Upper lobe of left lung (tissue), 6 donors: ENCODE results near the gene SLX4IP. TPM values are rescaled to one million over a fixed set of nuclear protein-coding genes. Genes with fewer than 3 reads are reported as not detected.
A peak's percentile ranks its signal among the peaks of the same experiment; 100 is the strongest.

Experiments
- ATAC-seq, 2 donors: fragments of 200-7000 bp; cut with Tn5 transposase; one replicate each; pipeline ENCODE4 v1.9.1; 2022; ENCODE audit warnings: mild to moderate bottlenecking in 2 of 2, moderate library complexity in 2 of 2; ENCODE audit not compliant: low FRiP score in 2 of 2
- DNase-seq, 2 donors: peaks; one replicate each; pipeline ENCODE4 v3.0.0-alpha.2; 2019 to 2020
- H3K27ac ChIP-seq, 4 donors: fragments of 200-600 bp; sonication (generic); one replicate each; pipeline ENCODE4 v1.5.1; 2016 to 2019
- H3K27me3 ChIP-seq, 4 donors: fragments of 200-600 bp; sonication (generic); one replicate each; pipeline ENCODE4 v1.5.1; 2017 to 2019
- H3K36me3 ChIP-seq, 4 donors: fragments of 200-600 bp; sonication (generic); one replicate each; pipeline ENCODE4 v1.5.1; 2016 to 2019
- H3K4me1 ChIP-seq, 4 donors: fragments of 200-600 bp; sonication (generic); one replicate each; pipeline ENCODE4 v1.5.1; 2018 to 2019
- H3K4me3 ChIP-seq, 4 donors: fragments of 200-600 bp; sonication (generic); one replicate each; pipeline ENCODE4 v1.5.1; 2017 to 2019; ENCODE audit warnings: mild to moderate bottlenecking in 2 of 4, moderate library complexity in 1 of 4
- H3K9me3 ChIP-seq, 4 donors: fragments of 200-600 bp; sonication (generic); one replicate each; pipeline ENCODE4 v1.5.1; 2018 to 2019
- CTCF ChIP-seq, 6 experiments: fragments of 450-650 bp in 4 of 6; fragments of 200-600 bp in 2 of 6; sonication (generic) in 2 of 6; IDR thresholded peaks; one replicate each; pipeline ENCODE4 v1.5.1; 2016 to 2019; ENCODE audit warnings: antibody characterized with exemption in 6 of 6
- EP300 ChIP-seq, 4 donors: sonication (generic); formaldehyde crosslinking; IDR thresholded peaks; one replicate each; pipeline ENCODE4 v1.5.1; 2017; ENCODE audit warnings: antibody characterized with exemption in 4 of 4, control low read depth in 2 of 4
- POLR2A ChIP-seq, 4 donors: fragments of 450-650 bp; IDR thresholded peaks; one replicate each; pipeline ENCODE4 v1.5.1; 2016 to 2017; ENCODE audit warnings: antibody characterized with exemption in 4 of 4, mild to moderate bottlenecking in 2 of 4
- POLR2AphosphoS5 ChIP-seq, 2 donors: sonication (generic); formaldehyde crosslinking; IDR thresholded peaks; one replicate each; pipeline ENCODE4 v1.5.1; 2017; ENCODE audit warnings: antibody characterized with exemption in 2 of 2
- WGBS, 2 donors: methylation state at CpG; one replicate each; pipeline ENCODE4 v1.1.5; 2017 to 2018; 5-methylcytosine and 5-hydroxymethylcytosine counted together
- total RNA-seq, 6 donors: library from RNA; depleted of rRNA in 4 of 6; stranded (reverse); fragments of >200 nt in 4 of 6; gene quantifications; one replicate each; pipeline versions ENCODE4 v1.1.0 to v1.2.1, GENCODE V29; 2016 to 2021
- donor health status: DM: no; HTN: no; CAD: no; lungs with moderate emphysema.
- donor health status: DM: no; HTN: yes; CAD: no; lungs with severe emphysema.

The SLX4IP gene
- total RNA-seq, 6 donors from 2014 or later, result 3.2 to 6.0 (median 4.5) TPM

GRCh38 chr20:10519361-10520046, 84.4 kb downstream of the SLX4IP start:
- H3K9me3 ChIP-seq, result no peaks in the 10 kb centered on the region

DNA sequence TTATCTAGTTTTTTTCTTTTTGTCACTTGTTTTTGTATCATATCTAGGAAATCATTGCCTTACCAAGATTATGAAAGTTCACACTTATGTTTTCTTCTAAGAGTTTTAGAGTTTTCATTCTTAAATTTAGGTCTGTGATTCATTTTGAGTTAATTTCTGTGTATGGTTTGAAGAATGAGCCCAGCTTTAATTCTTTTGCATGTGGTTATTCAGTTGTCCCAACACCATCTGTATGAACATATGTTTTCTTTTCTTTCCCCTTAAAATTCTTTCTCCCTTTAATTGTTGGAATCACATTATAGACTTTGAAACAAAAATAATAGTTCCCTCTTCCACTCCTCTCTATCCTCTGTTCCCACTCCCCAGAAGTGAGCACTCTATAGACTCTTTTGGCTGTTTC, 85.4 kb downstream of the SLX4IP start:
- no peak for ATAC-seq

More at GRCh38 chr20:10519361-10520046, 84.4 kb downstream of the SLX4IP start:
- H3K27me3 ChIP-seq, result no peaks in the 10 kb centered on the region
- no peaks in the 10 kb centered on the region for H3K36me3 ChIP-seq
- ATAC-seq, result no peak
- WGBS, 2 donors, result 66 to 70% methylated on average over 4 of the region's 4 CpGs
- H3K4me1 ChIP-seq, result peaks cover 0 to 10% (median 1%) of the 10 kb centered on the region in 4 donors
- TF ChIP-seq POLR2A (IDR thresholded peaks at IDR 0.05) (no peak), EP300 (IDR thresholded peaks at IDR 0.05) (no peak), CTCF (IDR thresholded peaks at IDR 0.05) (no peak), POLR2AphosphoS5 (IDR thresholded peaks at IDR 0.05) (no peak)
- no peak for DNase-seq
- H3K4me3 ChIP-seq, result no peak overlapping the region
- H3K27ac ChIP-seq, result no peak overlapping the region

DNA sequence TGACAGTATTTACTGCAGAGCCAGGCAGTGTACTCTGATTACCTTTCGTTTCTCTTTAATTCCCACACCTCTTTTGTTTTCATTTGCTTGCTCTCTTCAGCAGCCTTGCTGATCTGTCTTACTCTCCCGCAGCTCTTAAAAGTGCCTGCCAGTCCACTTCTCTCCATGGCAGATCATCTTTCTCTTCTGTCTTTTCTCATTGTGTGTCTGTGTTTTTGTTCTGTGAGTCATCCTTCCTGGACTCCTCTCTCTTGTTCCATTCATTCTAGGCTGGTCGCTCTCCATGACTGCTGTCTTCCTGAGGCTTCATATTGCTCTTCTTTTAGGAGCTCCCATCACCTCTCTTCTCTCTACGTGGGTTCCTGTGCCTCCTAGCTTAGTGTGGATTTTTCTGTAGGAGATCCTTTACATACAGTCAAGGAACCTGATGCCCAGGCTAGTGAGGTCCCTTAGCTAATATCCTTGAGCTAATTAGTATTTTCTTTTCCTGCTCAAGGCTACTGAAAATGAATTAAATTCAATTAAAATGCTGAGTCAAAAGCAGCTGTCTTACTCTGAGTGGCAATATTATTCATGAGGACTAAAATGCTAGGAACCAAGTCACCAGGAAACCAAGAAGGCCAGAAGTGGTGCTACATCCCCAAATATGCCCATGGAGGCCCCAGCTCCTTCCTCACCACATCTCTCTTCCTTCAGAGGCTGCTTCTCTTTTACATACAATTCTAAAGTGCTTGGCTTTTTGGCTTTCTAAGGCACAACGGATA, 86.1 kb downstream of the SLX4IP start:
- no peak for DNase-seq
- Histone ChIP-seq H3K4me3 (no peak overlapping the region), H3K36me3 (no peaks in the 10 kb centered on the region), H3K27me3 (no peaks in the 10 kb centered on the region), H3K27ac (no peak overlapping the region), H3K9me3 (no peaks in the 10 kb centered on the region), H3K4me1 (peaks cover 0 to 10% (median 0%) of the 10 kb centered on the region in 4 donors)
- TF ChIP-seq CTCF (IDR thresholded peaks at IDR 0.05) (no peak), EP300 (IDR thresholded peaks at IDR 0.05) (no peak), POLR2AphosphoS5 (IDR thresholded peaks at IDR 0.05) (no peak), POLR2A (IDR thresholded peaks at IDR 0.05) (no peak)
- WGBS, 2 donors, result 60 to 71% methylated on average over 5 of the region's 5 CpGs
- ATAC-seq, result peak in 1 of 2 donors; percentile 58

More for the DNA sequence above, 85.4 kb downstream of the SLX4IP start:
- Histone ChIP-seq H3K4me1 (peaks cover 0 to 10% (median 0%) of the 10 kb centered on the region in 4 donors), H3K27me3 (no peaks in the 10 kb centered on the region), H3K27ac (no peak overlapping the region), H3K36me3 (no peaks in the 10 kb centered on the region), H3K4me3 (no peak overlapping the region), H3K9me3 (no peaks in the 10 kb centered on the region)
- TF ChIP-seq EP300 (IDR thresholded peaks at IDR 0.05) (no peak), CTCF (IDR thresholded peaks at IDR 0.05) (no peak), POLR2AphosphoS5 (IDR thresholded peaks at IDR 0.05) (no peak), POLR2A (IDR thresholded peaks at IDR 0.05) (no peak)
- no peak for DNase-seq

DNA sequence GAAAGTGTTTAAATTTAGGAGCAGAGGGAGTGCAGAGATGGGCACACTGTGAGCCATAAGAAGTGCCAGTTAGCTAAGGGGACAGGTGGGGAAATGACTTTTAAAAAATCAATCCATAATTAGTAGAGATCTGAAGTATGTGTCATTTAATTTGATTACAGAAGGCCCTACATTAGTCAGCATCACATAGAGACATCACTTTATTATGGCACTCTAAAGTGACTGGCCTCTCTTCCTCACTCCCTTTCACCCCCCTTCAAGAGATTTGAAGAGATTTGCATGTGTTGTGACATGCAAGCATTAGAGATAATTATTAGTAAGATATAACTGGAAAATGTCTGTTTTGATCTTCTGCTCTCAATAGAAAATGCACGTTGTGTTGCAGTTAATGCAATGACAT, 86.7 kb downstream of the SLX4IP start:
- H3K27me3 ChIP-seq, result no peaks in the 10 kb centered on the region
- WGBS, 2 donors, result 55 to 63% methylated on average over 1 of the region's 1 CpG
- DNase-seq (no peak), ATAC-seq (no peak)
- H3K4me3 ChIP-seq, result no peak overlapping the region
- H3K36me3 ChIP-seq, result no peaks in the 10 kb centered on the region
- no peaks in the 10 kb centered on the region for H3K9me3 ChIP-seq
- peaks cover 0 to 10% (median 0%) of the 10 kb centered on the region in 4 donors for H3K4me1 ChIP-seq
- TF ChIP-seq POLR2AphosphoS5 (IDR thresholded peaks at IDR 0.05) (no peak), EP300 (IDR thresholded peaks at IDR 0.05) (no peak)
- H3K27ac ChIP-seq, result no peak overlapping the region

DNA sequence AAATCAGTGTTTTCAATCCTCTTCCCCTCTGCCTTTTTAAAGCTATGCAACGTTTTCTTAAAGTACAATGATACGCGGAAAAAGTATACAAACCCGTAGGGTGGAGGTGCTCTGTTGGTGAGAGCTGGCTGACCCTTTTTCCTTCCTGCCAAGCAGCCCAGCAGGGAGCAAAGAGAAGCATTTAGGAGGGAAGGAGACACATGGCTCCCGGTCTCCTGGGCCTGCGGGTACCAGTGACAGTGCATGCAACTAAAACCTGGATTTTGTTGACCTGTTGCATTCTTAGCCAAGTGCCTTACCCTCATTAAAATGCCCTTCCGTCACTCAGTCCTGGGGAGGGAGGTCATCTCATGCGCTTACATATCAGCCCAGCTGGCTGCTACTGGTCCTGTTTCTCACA, 87.2 kb downstream of the SLX4IP start:
- no peaks in the 10 kb centered on the region for H3K9me3 ChIP-seq
- H3K4me1 ChIP-seq, result peaks cover 0 to 10% (median 0%) of the 10 kb centered on the region in 4 donors
- TF ChIP-seq EP300 (IDR thresholded peaks at IDR 0.05), result no peak
- no peak for TF ChIP-seq POLR2AphosphoS5 (IDR thresholded peaks at IDR 0.05)
- no peak for TF ChIP-seq POLR2A (IDR thresholded peaks at IDR 0.05)
- TF ChIP-seq CTCF (IDR thresholded peaks at IDR 0.05), result no peak
- no peaks in the 10 kb centered on the region for H3K36me3 ChIP-seq
- DNase-seq, result no peak
- no peaks in the 10 kb centered on the region for H3K27me3 ChIP-seq
- WGBS, 2 donors, result 73% methylated on average over 8 of the region's 8 CpGs
- no peak overlapping the region for H3K4me3 ChIP-seq
- H3K27ac ChIP-seq, result no peak overlapping the region
- ATAC-seq, result no peak
